ENCODE results near the gene OARD1. TPM values are rescaled to one million over a fixed set of nuclear protein-coding genes. Genes with fewer than 3 reads are reported as not detected.

OARD1 gene
- total RNA-seq, 2 donors from 2014 or later, result 28.5 to 31.1 TPM

DNA sequence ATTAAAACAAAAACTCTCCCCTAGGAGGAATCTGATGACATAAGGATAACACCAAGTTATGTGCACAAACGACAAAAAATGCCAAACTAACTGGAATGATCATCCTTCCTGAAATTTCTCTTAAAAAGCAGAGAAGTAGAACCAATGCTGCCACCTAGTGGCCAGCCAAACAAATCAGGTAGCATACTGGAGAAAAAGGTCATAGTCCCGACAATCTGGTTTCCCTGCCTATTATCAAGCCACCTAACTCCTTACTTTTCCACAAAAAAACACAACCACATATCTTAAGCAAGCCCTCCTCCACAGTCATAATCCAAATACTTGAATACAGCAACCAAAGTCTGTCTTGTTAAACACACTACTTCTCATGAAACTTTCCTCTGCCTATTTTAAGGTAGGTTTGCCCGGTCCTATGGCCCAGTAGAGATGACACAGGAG is 5.3 kb downstream of the OARD1 start:
- H3K9me3 Mint-ChIP-seq, result no peaks in the 10 kb centered on the region
- DNase-seq (ENCODE audit: low spot score), result no peak
- peaks cover 5 to 32% of the 10 kb centered on the region in 2 donors for H3K4me1 Mint-ChIP-seq (ENCODE audit: low read depth in 2 of 2)
- no peak overlapping the region for H3K4me3 Mint-ChIP-seq
- no peaks in the 10 kb centered on the region for H3K27me3 Mint-ChIP-seq
- H3K36me3 Mint-ChIP-seq, result peaks cover 28% of the 10 kb centered on the region
- no peak for ATAC-seq
- H3K27ac Mint-ChIP-seq, result no peak overlapping the region

DNA sequence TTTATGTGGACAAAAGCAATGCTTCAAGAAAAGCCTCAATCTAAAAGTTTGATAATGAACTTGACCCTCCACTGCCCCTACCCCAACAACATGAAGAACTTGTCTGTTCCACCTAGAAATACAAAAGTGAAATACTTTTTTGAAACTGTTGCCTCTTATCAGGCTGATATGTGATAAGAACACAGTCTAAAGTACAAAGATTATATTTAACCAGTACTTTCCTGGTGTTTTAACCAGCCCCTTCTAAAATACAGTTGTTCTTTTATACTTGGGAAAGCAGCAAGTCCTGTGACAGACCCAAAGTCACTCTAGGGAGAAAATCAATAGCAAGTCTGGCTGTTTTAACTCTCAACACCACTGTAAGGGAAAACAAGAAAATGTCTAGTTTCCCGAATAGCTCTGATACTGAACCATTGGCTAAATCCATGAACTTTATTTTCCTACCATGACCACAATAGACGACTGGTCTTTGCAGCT is 6.6 kb downstream of the OARD1 start:
- Mint-ChIP-seq H3K27me3 (no peaks in the 10 kb centered on the region), H3K4me1 (ENCODE audit: low read depth in 2 of 2) (peaks cover 5 to 21% of the 10 kb centered on the region in 2 donors), H3K36me3 (peaks cover 28% of the 10 kb centered on the region), H3K4me3 (no peak overlapping the region), H3K9me3 (no peaks in the 10 kb centered on the region), H3K27ac (no peak overlapping the region)
- no peak for ATAC-seq
- DNase-seq (ENCODE audit: low spot score), result no peak

DNA sequence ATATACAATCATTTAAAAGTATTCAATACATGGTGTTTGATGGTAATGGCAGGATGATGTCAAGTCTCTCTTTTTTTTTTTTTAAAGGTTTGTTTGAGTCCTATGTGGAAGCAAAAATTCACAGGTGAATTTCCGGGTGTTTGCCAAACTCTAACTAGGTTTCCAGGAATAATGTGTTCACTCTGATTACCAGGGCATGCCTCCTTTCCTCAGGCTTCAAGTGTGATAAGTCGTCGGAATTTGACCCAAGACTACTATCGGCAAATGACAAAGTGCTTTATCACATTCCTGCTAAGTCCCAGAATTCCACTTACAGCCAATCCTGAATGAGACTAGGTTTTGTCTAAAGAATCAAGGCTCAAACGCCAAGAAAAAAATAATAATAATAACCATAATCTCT is 7.3 kb downstream of the OARD1 start:
- Mint-ChIP-seq H3K27ac (no peak overlapping the region), H3K4me3 (no peak overlapping the region), H3K36me3 (peaks cover 33% of the 10 kb centered on the region), H3K27me3 (no peaks in the 10 kb centered on the region), H3K4me1 (ENCODE audit: low read depth in 2 of 2) (peaks cover 7 to 17% of the 10 kb centered on the region in 2 donors), H3K9me3 (no peaks in the 10 kb centered on the region)
- no peak for ATAC-seq
- DNase-seq (ENCODE audit: low spot score), result no peak

DNA sequence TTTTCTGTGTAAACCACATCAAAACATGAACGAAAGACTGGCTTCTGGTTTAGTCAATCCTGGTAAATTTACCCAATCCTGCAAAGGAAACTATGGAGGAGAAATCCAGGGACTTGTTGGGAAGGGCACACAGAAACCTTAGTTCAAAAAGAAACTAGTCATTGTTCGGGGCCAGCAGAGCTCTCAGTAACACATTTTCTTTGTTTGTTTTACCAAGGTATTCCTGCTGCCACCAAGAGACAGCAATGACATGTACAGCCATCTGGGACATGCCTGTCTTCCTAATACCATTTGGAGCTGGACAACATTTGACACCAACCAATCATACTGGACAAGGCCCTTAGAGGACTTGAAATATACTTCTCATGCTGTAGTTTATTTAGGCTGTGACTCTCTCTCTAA is 8.3 kb downstream of the OARD1 start:
- Mint-ChIP-seq H3K27me3 (no peaks in the 10 kb centered on the region), H3K36me3 (peaks cover 25% of the 10 kb centered on the region), H3K9me3 (no peaks in the 10 kb centered on the region), H3K4me3 (no peak overlapping the region), H3K27ac (no peak overlapping the region), H3K4me1 (ENCODE audit: low read depth in 2 of 2) (peaks cover 7 to 17% of the 10 kb centered on the region in 2 donors)
- ATAC-seq (no peak), DNase-seq (ENCODE audit: low spot score) (no peak)

DNA sequence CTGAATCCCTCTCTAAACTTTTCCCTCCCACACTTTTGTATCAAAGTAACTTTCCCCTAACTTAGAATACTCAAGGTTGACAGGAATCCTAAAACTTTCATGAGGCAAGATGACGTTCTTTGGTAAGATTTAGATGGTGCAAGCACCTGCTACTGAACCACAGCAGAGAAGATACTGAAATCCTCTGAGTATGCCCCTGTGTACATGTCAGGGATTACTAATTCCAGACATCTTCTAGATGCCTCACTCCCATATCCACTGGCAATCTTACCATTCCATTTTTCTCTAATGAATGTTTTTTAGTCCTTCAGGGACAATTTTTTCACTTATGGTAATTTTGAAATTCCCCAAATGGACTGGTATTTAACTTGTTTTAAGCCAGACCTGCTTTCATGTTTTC is 10.1 kb downstream of the OARD1 start:
- ATAC-seq, result no peak
- H3K4me1 Mint-ChIP-seq (ENCODE audit: low read depth in 2 of 2), result peaks cover 16 to 17% of the 10 kb centered on the region in 2 donors
- no peak overlapping the region for H3K27ac Mint-ChIP-seq
- H3K27me3 Mint-ChIP-seq, result no peaks in the 10 kb centered on the region
- H3K36me3 Mint-ChIP-seq, result peaks cover 15% of the 10 kb centered on the region
- no peaks in the 10 kb centered on the region for H3K9me3 Mint-ChIP-seq
- no peak overlapping the region for H3K4me3 Mint-ChIP-seq
- no peak for DNase-seq (ENCODE audit: low spot score)

DNA sequence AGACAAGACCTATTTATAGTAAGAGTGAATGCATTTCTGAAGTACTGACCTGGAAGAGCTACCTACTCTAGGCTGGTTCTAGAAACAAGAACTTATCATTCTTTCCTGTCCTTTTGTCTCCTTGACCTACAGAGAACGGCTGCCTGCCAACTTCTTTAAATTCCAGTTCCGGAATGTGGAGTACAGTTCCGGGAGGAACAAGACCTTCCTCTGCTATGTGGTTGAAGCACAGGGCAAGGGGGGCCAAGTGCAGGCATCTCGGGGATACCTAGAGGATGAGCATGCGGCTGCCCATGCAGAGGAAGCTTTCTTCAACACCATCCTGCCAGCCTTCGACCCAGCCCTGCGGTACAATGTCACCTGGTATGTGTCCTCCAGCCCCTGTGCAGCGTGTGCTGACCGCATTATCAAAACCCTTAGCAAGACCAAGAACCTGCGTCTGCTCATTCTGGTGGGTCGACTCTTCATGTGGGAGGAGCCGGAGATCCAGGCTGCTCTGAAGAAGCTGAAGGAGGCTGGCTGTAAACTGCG is 10.9 kb downstream of the OARD1 start:
- ATAC-seq (no peak), DNase-seq (ENCODE audit: low spot score) (no peak)
- H3K27me3 Mint-ChIP-seq, result no peaks in the 10 kb centered on the region
- H3K4me1 Mint-ChIP-seq (ENCODE audit: low read depth in 2 of 2), result peaks cover 12% of the 10 kb centered on the region in 2 donors
- no peak overlapping the region for H3K27ac Mint-ChIP-seq
- H3K9me3 Mint-ChIP-seq, result no peaks in the 10 kb centered on the region
- H3K4me3 Mint-ChIP-seq, result no peak overlapping the region
- peaks cover 9% of the 10 kb centered on the region for H3K36me3 Mint-ChIP-seq

DNA sequence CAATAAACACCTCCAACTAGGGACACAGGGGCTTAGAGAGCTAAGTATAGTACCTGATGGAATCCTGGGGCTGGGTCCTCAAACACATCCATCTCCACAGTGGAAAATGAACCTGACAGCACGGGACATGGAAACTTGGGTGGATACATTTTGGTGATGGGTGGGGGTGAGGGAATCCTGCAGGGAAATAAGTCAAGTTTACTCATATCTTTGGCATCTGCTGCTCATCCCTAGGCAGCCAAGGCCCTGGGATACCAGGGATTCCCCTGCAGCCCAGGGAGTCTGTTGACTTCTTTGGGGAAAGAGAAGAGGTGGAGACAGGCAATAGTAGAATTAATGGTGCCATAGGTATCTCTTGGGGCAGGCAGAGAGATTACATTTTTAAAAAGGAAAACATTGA is 12.6 kb downstream of the OARD1 start:
- Mint-ChIP-seq H3K4me1 (ENCODE audit: low read depth in 2 of 2) (peaks cover 12% of the 10 kb centered on the region in 2 donors), H3K9me3 (no peaks in the 10 kb centered on the region), H3K27me3 (no peaks in the 10 kb centered on the region), H3K27ac (peak overlapping the region in 1 of 2 donors; percentile 68), H3K4me3 (no peak overlapping the region), H3K36me3 (peaks cover 9% of the 10 kb centered on the region)
- ATAC-seq, result no peak
- DNase-seq (ENCODE audit: low spot score), result no peak

DNA sequence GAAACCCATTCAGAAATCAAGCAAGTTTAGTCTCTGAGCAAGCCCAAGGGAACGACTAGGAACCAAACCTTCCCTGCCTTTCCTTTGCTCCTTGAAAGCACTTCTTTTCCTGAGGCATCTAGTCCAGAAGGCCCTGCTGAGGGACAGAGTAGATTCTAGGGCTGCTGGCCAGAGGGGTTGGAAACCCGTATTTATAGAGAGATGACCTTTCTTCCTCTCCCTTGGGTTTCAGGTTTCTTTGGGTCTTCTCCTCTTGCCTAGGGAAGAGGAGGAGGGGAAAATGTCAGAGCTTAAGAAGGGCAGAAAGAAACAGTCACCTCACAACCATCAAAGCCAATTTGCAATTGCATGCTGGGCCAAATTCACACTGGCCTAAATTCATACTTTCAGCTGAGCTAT is 13.4 kb downstream of the OARD1 start:
- peaks cover 9% of the 10 kb centered on the region for H3K36me3 Mint-ChIP-seq
- ATAC-seq (no peak), DNase-seq (ENCODE audit: low spot score) (no peak)
- no peaks in the 10 kb centered on the region for H3K9me3 Mint-ChIP-seq
- peak overlapping the region; percentile 58 to 68 for H3K27ac Mint-ChIP-seq
- H3K27me3 Mint-ChIP-seq, result no peaks in the 10 kb centered on the region
- no peak overlapping the region for H3K4me3 Mint-ChIP-seq
- peaks cover 12% of the 10 kb centered on the region in 2 donors for H3K4me1 Mint-ChIP-seq (ENCODE audit: low read depth in 2 of 2)

DNA sequence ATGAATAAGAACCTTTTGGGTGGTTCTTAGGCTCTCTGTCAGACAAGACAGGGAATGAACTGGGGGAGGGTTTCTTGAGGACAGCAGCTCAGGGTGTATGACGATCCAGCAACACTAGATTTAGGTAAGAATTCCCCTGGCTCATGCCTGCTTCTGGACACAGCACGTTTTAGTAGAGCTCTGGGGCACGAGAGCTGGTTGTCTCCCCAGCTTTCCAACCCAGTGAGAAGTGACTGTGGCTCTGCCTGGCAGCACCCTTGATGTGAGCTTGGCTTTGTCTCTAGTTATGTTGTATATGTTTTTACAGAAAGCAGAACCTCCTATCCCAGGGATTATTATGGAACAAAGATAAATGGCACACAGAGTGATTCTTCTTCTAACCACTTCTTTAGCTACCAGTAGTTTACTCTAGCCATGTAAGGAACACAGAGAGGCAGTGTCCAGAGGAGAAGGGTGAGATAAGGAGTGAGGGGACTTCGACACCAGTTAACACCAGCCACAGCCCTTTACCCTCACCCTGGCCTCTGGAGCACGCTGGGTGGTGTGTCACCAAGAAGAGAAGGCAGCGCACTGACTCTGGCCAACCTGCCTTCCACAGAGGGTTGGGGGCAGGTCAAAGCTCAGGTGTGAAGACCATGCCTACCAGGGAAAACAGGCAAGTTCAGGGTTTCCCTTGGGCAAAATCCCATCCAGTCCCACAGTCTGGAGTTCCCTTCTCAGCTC is 15.2 kb downstream of the OARD1 start:
- Mint-ChIP-seq H3K27me3 (no peaks in the 10 kb centered on the region), H3K4me1 (ENCODE audit: low read depth in 2 of 2) (peaks cover 19 to 21% of the 10 kb centered on the region in 2 donors), H3K4me3 (no peak overlapping the region), H3K9me3 (no peaks in the 10 kb centered on the region), H3K27ac (no peak overlapping the region), H3K36me3 (peaks cover 8% of the 10 kb centered on the region)
- ATAC-seq (no peak), DNase-seq (ENCODE audit: low spot score) (no peak)

DNA sequence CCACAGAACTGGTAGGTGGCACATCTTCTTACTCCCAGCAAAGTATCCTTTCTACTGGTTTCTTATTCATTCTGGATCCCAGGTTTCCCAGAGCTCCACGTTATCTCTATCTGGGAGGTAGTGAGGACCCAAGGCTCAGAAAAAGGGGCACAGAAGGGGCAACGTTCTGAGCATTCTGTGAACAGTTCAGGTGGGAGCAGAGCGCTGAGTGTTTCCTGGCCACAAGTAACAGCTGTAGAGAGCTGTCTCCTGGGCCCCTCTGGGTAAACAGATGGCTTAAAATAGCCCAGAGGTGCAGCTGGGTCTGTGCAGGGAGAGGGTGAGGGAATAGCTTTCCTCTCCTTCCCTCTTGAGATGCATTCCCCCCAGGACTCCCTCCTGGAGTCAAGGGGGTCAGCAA is 17.0 kb downstream of the OARD1 start:
- Mint-ChIP-seq H3K4me1 (ENCODE audit: low read depth in 2 of 2) (peaks cover 22 to 25% of the 10 kb centered on the region in 2 donors), H3K27ac (no peak overlapping the region), H3K9me3 (no peaks in the 10 kb centered on the region), H3K27me3 (no peaks in the 10 kb centered on the region), H3K4me3 (no peak overlapping the region), H3K36me3 (peaks cover 9% of the 10 kb centered on the region)
- DNase-seq (ENCODE audit: low spot score) (no peak), ATAC-seq (no peak)

DNA sequence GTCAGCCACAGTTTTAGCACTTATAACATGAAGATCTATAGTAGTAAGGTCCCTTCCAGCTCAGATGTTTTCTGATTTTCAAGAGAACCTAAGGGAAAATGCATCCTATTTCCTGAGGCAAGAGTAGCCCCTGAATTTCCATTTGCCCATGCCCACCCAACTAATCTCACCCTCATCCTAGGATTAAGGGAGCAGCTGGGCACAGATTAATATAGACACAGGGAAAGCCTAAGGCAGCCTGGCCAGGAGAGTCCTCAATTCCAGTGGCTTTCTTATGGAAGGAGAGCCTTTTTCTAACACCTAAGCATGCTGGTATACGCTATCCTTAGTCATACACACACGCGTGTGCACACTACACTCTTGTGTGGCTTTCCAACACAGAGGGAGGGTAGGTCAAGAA is 17.6 kb downstream of the OARD1 start:
- H3K9me3 Mint-ChIP-seq, result no peaks in the 10 kb centered on the region

DNA sequence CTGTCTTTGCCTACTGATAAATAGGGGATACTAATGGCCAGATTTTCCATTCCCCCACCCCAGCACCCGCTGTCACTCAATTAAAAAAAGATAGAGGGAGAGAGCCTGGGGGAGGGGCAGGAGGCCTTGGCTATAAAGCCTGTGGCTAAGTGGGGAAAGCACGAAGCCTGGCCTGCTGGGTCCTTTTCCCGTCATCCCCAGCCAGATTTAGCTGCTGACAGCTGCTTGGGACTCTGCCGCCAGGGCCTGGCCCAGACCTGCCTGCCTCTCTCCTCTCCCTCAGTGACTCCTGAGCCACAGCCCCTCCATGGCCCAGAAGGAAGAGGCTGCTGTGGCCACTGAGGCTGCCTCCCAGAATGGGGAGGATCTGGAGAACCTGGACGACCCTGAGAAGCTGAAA is 19.1 kb downstream of the OARD1 start, which contains the start of gene APOBEC2:
Gene APOBEC2 (plus strand): TSS at position 162 of the 400 bp plus-strand sequence. CDS start 146 bp downstream, at position 308.
- H3K27ac Mint-ChIP-seq, result peak within 1 kb of the TSS; percentile 32 to 74
- ATAC-seq (no peak), DNase-seq (ENCODE audit: low spot score) (no peak)
- no peaks in the 10 kb centered on the region for H3K9me3 Mint-ChIP-seq
- H3K4me1 Mint-ChIP-seq (ENCODE audit: low read depth in 2 of 2), result peaks cover 14 to 18% of the 10 kb centered on the region in 2 donors
- peaks cover 6% of the 10 kb centered on the region for H3K36me3 Mint-ChIP-seq
- H3K4me3 Mint-ChIP-seq, result peak within 1 kb of the TSS; percentile 16
- no peaks in the 10 kb centered on the region for H3K27me3 Mint-ChIP-seq

More for the DNA sequence above, 17.6 kb downstream of the OARD1 start:
- H3K27ac Mint-ChIP-seq, result no peak overlapping the region
- H3K27me3 Mint-ChIP-seq, result no peaks in the 10 kb centered on the region
- ATAC-seq (no peak), DNase-seq (ENCODE audit: low spot score) (no peak)
- H3K4me3 Mint-ChIP-seq, result no peak overlapping the region
- H3K36me3 Mint-ChIP-seq, result peaks cover 6% of the 10 kb centered on the region
- H3K4me1 Mint-ChIP-seq (ENCODE audit: low read depth in 2 of 2), result peaks cover 20 to 25% of the 10 kb centered on the region in 2 donors

DNA sequence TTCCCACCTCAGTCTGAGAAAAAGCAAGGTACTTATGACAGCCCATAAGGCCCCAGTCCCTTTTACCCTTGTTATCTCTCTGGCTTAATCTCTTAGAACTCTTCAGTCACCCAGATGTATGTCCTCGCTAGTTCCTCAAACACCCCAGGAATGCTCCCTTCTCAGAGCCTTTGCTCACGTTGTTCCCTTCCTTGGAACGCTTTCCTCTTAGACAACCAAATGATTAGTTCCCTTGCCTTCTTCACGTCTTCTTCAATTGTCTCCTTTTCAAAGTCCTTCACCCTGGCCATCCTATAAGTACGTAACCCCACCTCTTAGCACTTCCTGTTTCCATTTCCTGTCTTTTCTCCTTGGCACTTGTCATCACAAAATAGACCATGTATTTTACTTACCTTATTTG is 20.3 kb downstream of the OARD1 start:
- DNase-seq (ENCODE audit: low spot score), result no peak
- H3K4me1 Mint-ChIP-seq (ENCODE audit: low read depth in 2 of 2), result peaks cover 11 to 13% of the 10 kb centered on the region in 2 donors
- ATAC-seq, result no peak

DNA sequence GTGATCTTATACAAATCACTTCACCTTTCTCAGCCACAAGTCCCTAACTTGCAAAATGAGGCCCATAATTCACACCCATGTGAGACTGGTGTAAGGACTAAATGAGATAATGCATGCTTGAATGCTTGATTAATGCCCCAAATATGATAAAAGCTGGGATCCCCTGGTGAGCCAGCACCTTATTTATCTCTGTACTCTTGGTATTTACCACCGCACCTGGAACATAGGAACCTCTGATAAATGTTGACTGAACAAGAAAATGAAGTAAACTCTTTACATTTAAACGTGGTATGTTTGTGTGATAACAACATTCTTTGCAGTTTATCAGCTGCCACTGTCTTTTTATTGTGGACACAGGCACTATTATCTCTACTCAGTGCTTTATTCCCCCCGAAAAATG is 21.6 kb downstream of the OARD1 start:
- Mint-ChIP-seq H3K27me3 (no peaks in the 10 kb centered on the region), H3K9me3 (no peaks in the 10 kb centered on the region), H3K4me3 (no peak overlapping the region), H3K36me3 (peaks cover 6% of the 10 kb centered on the region), H3K4me1 (ENCODE audit: low read depth in 2 of 2) (peaks cover 11 to 13% of the 10 kb centered on the region in 2 donors), H3K27ac (no peak overlapping the region)
- ATAC-seq (no peak), DNase-seq (ENCODE audit: low spot score) (no peak)

More for the DNA sequence above, 20.3 kb downstream of the OARD1 start:
- Mint-ChIP-seq H3K27me3 (no peaks in the 10 kb centered on the region), H3K4me3 (peak overlapping the region; percentile 16), H3K27ac (peak overlapping the region; percentile 32 to 74), H3K9me3 (no peaks in the 10 kb centered on the region), H3K36me3 (peaks cover 6% of the 10 kb centered on the region)

Measured in natural killer cell treated with Interleukin-12 subunit alpha and Interleukin-12 subunit beta and Interleukin-15 and Interleukin-18, amount 100 ng/mL, for 72 hours (primary cell).